SK-N-SH treated with all-trans-retinoic acid at 6 μM for 48 hours (cell line): ENCODE results near the gene DSCAM.

Experiments
- ATAC-seq: fragments of 200-7000 bp; cut with Tn5 transposase; 3 replicates; pipeline ENCODE4 v1.9.1; 2020; ENCODE audit warnings: mild to moderate bottlenecking, moderate library complexity
- ARNTL ChIP-seq: fragments of 450-650 bp; formaldehyde crosslinking; IDR thresholded peaks from 2 replicates; pipeline ENCODE4 v1.5.0; 2020; ENCODE audit warnings: low read depth, mild to moderate bottlenecking, moderate library complexity, borderline replicate concordance
- CSDC2 ChIP-seq: fragments of 250-450 bp; sonication (Bioruptor Pico); IDR thresholded peaks from 2 replicates; pipeline ENCODE4 v1.5.0; 2020; ENCODE audit warnings: mild to moderate bottlenecking, moderate library complexity
- CSRNP3 ChIP-seq: fragments of 250-450 bp; sonication (Bioruptor Pico); IDR thresholded peaks from 2 replicates; pipeline ENCODE4 v1.5.1; 2021; ENCODE audit warnings: mild to moderate bottlenecking, moderate library complexity
- ESRRG ChIP-seq: fragments of 250-450 bp; sonication (Bioruptor Pico); IDR thresholded peaks from 2 replicates; pipeline ENCODE4 v1.6.1; 2021; ENCODE audit warnings: mild to moderate bottlenecking
- GLIS3 ChIP-seq: fragments of 250-450 bp; sonication (Bioruptor Pico); IDR thresholded peaks from 2 replicates; pipeline ENCODE4 v1.5.0; 2020; ENCODE audit warnings: mild to moderate bottlenecking, moderate library complexity
- ISL1 ChIP-seq: fragments of 250-450 bp; sonication (Bioruptor Pico); IDR thresholded peaks from 2 replicates; pipeline ENCODE4 v2.1.2; 2022; ENCODE audit warnings: mild to moderate bottlenecking, moderate library complexity
- OSR1 ChIP-seq: fragments of 250-450 bp; sonication (Bioruptor Pico); IDR thresholded peaks from 2 replicates; pipeline ENCODE4 v1.8.0; 2022; ENCODE audit warnings: moderate library complexity, mild to moderate bottlenecking, inconsistent platforms
- PPARA ChIP-seq: fragments of 250-450 bp; sonication (Bioruptor Pico); IDR thresholded peaks from 2 replicates; pipeline ENCODE4 v1.5.0; 2020; ENCODE audit warnings: mild to moderate bottlenecking, borderline replicate concordance
- RARB ChIP-seq: fragments of 250-450 bp; sonication (Bioruptor Pico); IDR thresholded peaks from 2 replicates; pipeline ENCODE4 v1.8.0; 2021; ENCODE audit warnings: mild to moderate bottlenecking, moderate library complexity
- SNAI2 ChIP-seq: fragments of 250-450 bp; sonication (Bioruptor Pico); IDR thresholded peaks from 2 replicates; pipeline ENCODE4 v1.5.0; 2020; ENCODE audit warnings: mild to moderate bottlenecking, moderate library complexity
- TCF4 ChIP-seq: fragments of 250-450 bp; sonication (Bioruptor Pico); IDR thresholded peaks from 2 replicates; pipeline ENCODE4 v1.8.0; 2021; ENCODE audit warnings: mild to moderate bottlenecking, moderate library complexity, borderline replicate concordance
- TOX ChIP-seq: fragments of 250-450 bp; sonication (Bioruptor Pico); IDR thresholded peaks from 2 replicates; pipeline ENCODE4 v1.8.0; 2021; ENCODE audit warnings: mild to moderate bottlenecking, moderate library complexity, borderline replicate concordance
- ZC3H10 ChIP-seq: fragments of 250-450 bp; sonication (Bioruptor Pico); IDR thresholded peaks from 2 replicates; pipeline ENCODE4 v1.5.1; 2021; ENCODE audit warnings: mild to moderate bottlenecking, moderate library complexity
- ZFP30 ChIP-seq: fragments of 450-650 bp; formaldehyde crosslinking; IDR thresholded peaks from 2 replicates; pipeline ENCODE4 v1.5.0; 2022; ENCODE audit warnings: mild to moderate bottlenecking, moderate library complexity
- ZNF565 ChIP-seq: fragments of 450-650 bp; formaldehyde crosslinking; conservative IDR thresholded peaks from 2 replicates; pipeline ENCODE4 v1.5.0; 2020; ENCODE audit warnings: low read depth, mild to moderate bottlenecking, moderate library complexity
- ZNF70 ChIP-seq: fragments of 450-650 bp; formaldehyde crosslinking; IDR thresholded peaks from 2 replicates; pipeline ENCODE4 v1.5.0; 2020; ENCODE audit warnings: mild to moderate bottlenecking, moderate library complexity
- ZNF8 ChIP-seq: fragments of 450-650 bp; formaldehyde crosslinking; IDR thresholded peaks from 2 replicates; pipeline ENCODE4 v1.5.0; 2020; ENCODE audit warnings: mild to moderate bottlenecking, moderate library complexity
- TF ChIP-seq, protein P1 (sequence below): fragments of 250-450 bp; sonication (Bioruptor Pico); IDR thresholded peaks from 2 replicates; pipeline ENCODE4 v1.8.0; 2021; ENCODE audit warnings: low read depth, mild to moderate bottlenecking, moderate library complexity, borderline replicate concordance
- TF ChIP-seq, protein P2 (sequence below): fragments of 250-450 bp; sonication (Bioruptor Pico); IDR thresholded peaks from 2 replicates; pipeline ENCODE4 v1.5.1; 2020; ENCODE audit warnings: low read depth, mild to moderate bottlenecking, moderate library complexity
- TF ChIP-seq, protein P3 (sequence below): fragments of 250-450 bp; sonication (Bioruptor Pico); IDR thresholded peaks from 2 replicates; pipeline ENCODE4 v1.8.0; 2020; ENCODE audit warnings: mild to moderate bottlenecking, moderate library complexity, borderline replicate concordance

DSCAM gene

GRCh38 chr21:40436261-40436660, 410.7 kb downstream of the DSCAM start:
- no peak for ATAC-seq
- TF ChIP-seq PPARA (CRISPR knock-in tag) (no peak), ZNF8 (no peak), ZNF565 (CRISPR knock-in tag) (no peak), TOX (CRISPR knock-in tag) (no peak), CSDC2 (CRISPR knock-in tag) (no peak), TCF4 (no peak), ISL1 (CRISPR knock-in tag) (no peak), OSR1 (no peak), RARB (CRISPR knock-in tag) (no peak), ZFP30 (CRISPR knock-in tag) (no peak), ZNF70 (CRISPR knock-in tag) (no peak), SNAI2 (CRISPR knock-in tag) (no peak), ARNTL (CRISPR knock-in tag) (no peak), GLIS3 (CRISPR knock-in tag) (no peak), ZC3H10 (no peak)
- TF ChIP-seq, protein P1, sequence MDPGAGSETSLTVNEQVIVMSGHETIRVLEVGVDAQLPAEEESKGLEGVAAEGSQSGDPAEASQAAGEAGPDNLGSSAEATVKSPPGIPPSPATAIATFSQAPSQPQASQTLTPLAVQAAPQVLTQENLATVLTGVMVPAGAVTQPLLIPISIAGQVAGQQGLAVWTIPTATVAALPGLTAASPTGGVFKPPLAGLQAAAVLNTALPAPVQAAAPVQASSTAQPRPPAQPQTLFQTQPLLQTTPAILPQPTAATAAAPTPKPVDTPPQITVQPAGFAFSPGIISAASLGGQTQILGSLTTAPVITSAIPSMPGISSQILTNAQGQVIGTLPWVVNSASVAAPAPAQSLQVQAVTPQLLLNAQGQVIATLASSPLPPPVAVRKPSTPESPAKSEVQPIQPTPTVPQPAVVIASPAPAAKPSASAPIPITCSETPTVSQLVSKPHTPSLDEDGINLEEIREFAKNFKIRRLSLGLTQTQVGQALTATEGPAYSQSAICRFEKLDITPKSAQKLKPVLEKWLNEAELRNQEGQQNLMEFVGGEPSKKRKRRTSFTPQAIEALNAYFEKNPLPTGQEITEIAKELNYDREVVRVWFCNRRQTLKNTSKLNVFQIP (CRISPR knock-in tag) = no peak
- TF ChIP-seq, protein P2, sequence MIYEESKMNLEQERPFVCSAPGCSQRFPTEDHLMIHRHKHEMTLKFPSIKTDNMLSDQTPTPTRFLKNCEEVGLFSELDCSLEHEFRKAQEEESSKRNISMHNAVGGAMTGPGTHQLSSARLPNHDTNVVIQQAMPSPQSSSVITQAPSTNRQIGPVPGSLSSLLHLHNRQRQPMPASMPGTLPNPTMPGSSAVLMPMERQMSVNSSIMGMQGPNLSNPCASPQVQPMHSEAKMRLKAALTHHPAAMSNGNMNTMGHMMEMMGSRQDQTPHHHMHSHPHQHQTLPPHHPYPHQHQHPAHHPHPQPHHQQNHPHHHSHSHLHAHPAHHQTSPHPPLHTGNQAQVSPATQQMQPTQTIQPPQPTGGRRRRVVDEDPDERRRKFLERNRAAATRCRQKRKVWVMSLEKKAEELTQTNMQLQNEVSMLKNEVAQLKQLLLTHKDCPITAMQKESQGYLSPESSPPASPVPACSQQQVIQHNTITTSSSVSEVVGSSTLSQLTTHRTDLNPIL (CRISPR knock-in tag) = no peak
- TF ChIP-seq, protein P3, sequence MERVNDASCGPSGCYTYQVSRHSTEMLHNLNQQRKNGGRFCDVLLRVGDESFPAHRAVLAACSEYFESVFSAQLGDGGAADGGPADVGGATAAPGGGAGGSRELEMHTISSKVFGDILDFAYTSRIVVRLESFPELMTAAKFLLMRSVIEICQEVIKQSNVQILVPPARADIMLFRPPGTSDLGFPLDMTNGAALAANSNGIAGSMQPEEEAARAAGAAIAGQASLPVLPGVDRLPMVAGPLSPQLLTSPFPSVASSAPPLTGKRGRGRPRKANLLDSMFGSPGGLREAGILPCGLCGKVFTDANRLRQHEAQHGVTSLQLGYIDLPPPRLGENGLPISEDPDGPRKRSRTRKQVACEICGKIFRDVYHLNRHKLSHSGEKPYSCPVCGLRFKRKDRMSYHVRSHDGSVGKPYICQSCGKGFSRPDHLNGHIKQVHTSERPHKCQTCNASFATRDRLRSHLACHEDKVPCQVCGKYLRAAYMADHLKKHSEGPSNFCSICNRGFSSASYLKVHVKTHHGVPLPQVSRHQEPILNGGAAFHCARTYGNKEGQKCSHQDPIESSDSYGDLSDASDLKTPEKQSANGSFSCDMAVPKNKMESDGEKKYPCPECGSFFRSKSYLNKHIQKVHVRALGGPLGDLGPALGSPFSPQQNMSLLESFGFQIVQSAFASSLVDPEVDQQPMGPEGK (CRISPR knock-in tag) = no peak

DNA sequence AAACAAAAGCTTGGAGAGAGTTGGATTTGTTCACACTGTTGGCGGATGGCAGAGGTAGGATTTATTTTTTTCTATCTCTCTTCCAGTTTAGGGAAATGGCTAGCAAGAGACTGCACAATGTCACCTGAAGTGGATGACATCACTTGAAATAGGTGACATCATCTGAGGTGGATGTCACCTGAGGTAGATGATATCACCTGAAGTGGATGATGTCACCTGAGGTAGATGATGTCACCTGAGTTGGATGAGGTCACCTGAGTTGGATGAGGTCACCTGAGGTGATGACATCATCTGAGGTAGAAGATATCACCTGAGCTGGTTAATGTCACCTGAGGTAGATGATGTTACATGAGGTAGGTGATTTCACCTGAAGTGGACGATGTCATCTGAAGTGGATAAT, 413.4 kb downstream of the DSCAM start:
- TF ChIP-seq ZNF565 (CRISPR knock-in tag) = no peak
- no peak for TF ChIP-seq ESRRG
- TF ChIP-seq ZNF70 (CRISPR knock-in tag) = no peak
- TF ChIP-seq PPARA (CRISPR knock-in tag) = no peak
- TF ChIP-seq ISL1 (CRISPR knock-in tag) = no peak
- TF ChIP-seq, all 23 proteins: peak for 0
- no peak for ATAC-seq

DNA sequence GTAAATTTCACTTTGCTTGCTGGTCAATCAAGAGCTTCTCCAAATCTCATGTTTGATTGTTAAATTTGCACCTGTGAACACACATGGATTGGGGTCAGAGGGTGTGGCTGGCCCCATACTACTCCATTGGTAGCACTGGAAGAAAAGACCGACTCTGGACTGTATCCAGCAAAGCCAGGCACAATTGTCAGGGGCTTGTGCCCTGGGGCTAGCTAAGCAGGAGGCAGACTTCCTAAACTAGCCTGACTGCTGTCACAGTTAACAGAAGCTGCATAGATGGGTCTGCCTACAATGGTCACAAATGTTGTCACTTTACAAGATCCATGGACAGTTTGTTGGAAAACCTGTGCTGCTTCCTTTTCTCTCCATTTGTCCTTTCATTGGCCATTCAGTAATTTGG, 421.0 kb downstream of the DSCAM start:
- TF ChIP-seq, protein P2 (CRISPR knock-in tag) = no peak
- no peak for TF ChIP-seq ZNF565 (CRISPR knock-in tag)
- no peak for TF ChIP-seq ZNF8
- no peak for TF ChIP-seq ZC3H10
- no peak for TF ChIP-seq GLIS3 (CRISPR knock-in tag)
- no peak for TF ChIP-seq CSDC2 (CRISPR knock-in tag)
- TF ChIP-seq CSRNP3 (CRISPR knock-in tag) = no peak
- no peak for TF ChIP-seq PPARA (CRISPR knock-in tag)
- TF ChIP-seq, protein P3 (CRISPR knock-in tag) = no peak
- no peak for TF ChIP-seq OSR1
- ATAC-seq = no peak
